Measurements from ENCODE around the gene CNPY3.

DNA sequence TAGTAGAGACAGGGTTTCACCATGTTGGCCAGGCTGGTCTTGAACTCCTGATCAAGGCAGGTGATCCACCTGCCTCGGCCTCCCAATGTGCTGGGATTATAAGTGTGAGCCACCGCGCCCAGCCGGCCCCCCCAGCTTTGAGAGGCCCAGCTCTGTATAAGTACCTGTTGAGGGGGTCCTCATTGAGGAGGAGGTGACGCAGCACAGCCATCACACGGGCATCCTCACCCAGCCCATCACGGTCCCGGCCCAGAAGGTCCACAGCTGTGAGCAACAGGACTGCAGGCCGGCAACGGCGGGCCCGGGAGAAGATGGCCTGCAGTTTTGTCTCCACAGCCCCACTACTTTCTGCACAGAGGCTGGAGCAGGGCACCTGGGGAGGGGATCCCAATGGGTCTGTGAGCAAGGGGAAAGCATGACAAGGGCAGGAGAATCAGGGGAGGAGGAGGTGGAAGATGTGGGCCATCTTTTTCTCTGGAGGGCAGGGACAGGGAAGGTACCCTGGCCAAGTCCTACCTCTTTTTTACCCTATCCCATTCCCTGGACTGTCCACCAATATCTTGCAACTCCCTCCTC lies 38.9 kb downstream of the CNPY3 start:
- TF ChIP-seq EZH2 (IDR thresholded peaks at IDR 0.05; ENCODE audit: borderline replicate concordance) (no peak), EZH2phosphoT487 (IDR thresholded peaks at IDR 0.05; ENCODE audit: low read depth, severe bottlenecking, unreplicated experiment) (no peak)
- TF ChIP-seq, protein P1, sequence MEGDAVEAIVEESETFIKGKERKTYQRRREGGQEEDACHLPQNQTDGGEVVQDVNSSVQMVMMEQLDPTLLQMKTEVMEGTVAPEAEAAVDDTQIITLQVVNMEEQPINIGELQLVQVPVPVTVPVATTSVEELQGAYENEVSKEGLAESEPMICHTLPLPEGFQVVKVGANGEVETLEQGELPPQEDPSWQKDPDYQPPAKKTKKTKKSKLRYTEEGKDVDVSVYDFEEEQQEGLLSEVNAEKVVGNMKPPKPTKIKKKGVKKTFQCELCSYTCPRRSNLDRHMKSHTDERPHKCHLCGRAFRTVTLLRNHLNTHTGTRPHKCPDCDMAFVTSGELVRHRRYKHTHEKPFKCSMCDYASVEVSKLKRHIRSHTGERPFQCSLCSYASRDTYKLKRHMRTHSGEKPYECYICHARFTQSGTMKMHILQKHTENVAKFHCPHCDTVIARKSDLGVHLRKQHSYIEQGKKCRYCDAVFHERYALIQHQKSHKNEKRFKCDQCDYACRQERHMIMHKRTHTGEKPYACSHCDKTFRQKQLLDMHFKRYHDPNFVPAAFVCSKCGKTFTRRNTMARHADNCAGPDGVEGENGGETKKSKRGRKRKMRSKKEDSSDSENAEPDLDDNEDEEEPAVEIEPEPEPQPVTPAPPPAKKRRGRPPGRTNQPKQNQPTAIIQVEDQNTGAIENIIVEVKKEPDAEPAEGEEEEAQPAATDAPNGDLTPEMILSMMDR (IDR thresholded peaks at IDR 0.05; ENCODE audit: poor library complexity): no peak

Measured in hepatocyte (in vitro differentiated cells).